Measurements from ENCODE around the gene SCAP.
A peak's percentile ranks its signal among the peaks of the same experiment; 100 is the strongest.
"Not testable (repeated sequence)": the region's sequence is repeated elsewhere in the genome, so short reads cannot be mapped to it uniquely, and the experiment has no call there.

SCAP gene

DNA sequence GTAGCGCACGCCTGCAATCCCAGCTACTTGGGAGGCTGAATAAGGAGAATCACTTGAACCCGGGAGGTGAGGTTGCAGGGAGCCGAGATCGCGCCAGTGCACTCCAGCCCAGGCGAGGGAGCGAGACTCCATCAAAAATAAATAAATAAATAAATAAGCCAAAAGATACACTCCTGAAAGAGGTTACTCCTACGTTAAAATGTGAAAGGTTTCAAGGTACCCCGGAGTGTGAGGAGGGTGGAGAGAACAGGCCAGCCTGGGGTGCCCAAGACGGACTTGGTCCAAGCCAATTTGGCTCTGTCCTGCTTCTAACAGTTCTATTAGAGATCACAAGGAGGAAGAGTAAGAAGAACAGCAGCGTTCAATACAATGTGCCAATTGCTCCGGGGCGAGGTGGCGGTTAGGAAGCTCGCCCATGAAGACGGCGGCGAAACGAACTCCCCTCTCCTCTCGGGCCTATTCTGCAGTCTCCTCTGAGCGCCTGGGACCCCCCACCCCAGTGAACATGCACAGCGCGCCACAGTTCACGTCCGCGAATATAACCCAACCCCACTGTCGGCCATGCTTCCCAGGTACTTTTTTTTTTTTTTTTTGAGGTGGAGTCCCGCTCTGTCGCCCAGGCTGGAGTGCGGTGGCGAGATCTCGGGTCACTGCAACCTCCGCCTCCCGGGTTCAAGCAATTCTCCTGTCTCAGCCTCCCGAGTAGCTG lies 36.8 kb upstream of the SCAP start:
- H3K4me1 ChIP-seq = no peaks in the 10 kb centered on the region
- peak overlapping the region; percentile 95 for H3K27ac ChIP-seq
- no peak for TF ChIP-seq CTCF (IDR thresholded peaks at IDR 0.05)
- H3K79me2 ChIP-seq = no peaks in the 10 kb centered on the region
- no peaks in the 10 kb centered on the region for H3K9me3 ChIP-seq (ENCODE audit: control insufficient read depth, low read length)
- peak overlapping the region; percentile 86 for H3K4me2 ChIP-seq (ENCODE audit: low read length)
- H3K4me3 ChIP-seq (ENCODE audit: low read depth, low read length) = peak overlapping the region; percentile 99
- H2AFZ ChIP-seq = peak overlapping the region; percentile 96
- H3K27me3 ChIP-seq (ENCODE audit: control insufficient read depth, insufficient read depth, low read length) = no peaks in the 10 kb centered on the region
- peak overlapping the region; percentile 23 for H3K9ac ChIP-seq
- no peaks in the 10 kb centered on the region for H3K36me3 ChIP-seq (ENCODE audit: control insufficient read depth, insufficient read depth, low read length)

- not testable (repeated sequence) for H2AFZ ChIP-seq; H3K27ac ChIP-seq; H3K9me3 ChIP-seq (ENCODE audit: control insufficient read depth, low read length); H3K27me3 ChIP-seq (ENCODE audit: control insufficient read depth, insufficient read depth, low read length); H3K9ac ChIP-seq; H3K4me3 ChIP-seq (ENCODE audit: low read depth, low read length); H3K4me2 ChIP-seq (ENCODE audit: low read length); H3K79me2 ChIP-seq; H3K4me1 ChIP-seq; H3K36me3 ChIP-seq (ENCODE audit: control insufficient read depth, insufficient read depth, low read length)
Measured at GRCh38 chr3:47505267-47505666, 29.5 kb upstream of the SCAP start.

- no peak overlapping the region for H3K27ac ChIP-seq
- H3K4me3 ChIP-seq (ENCODE audit: low read depth, low read length) = no peak overlapping the region
- H3K79me2 ChIP-seq = no peaks in the 10 kb centered on the region
- TF ChIP-seq CTCF (IDR thresholded peaks at IDR 0.05) = no peak
- no peak overlapping the region for H2AFZ ChIP-seq
- H3K9ac ChIP-seq = no peak overlapping the region
- H3K27me3 ChIP-seq (ENCODE audit: control insufficient read depth, insufficient read depth, low read length) = no peaks in the 10 kb centered on the region
- no peak overlapping the region for H3K4me2 ChIP-seq (ENCODE audit: low read length)
- no peaks in the 10 kb centered on the region for H3K36me3 ChIP-seq (ENCODE audit: control insufficient read depth, insufficient read depth, low read length)
- H3K9me3 ChIP-seq (ENCODE audit: control insufficient read depth, low read length) = no peaks in the 10 kb centered on the region
- no peaks in the 10 kb centered on the region for H3K4me1 ChIP-seq
Measured at GRCh38 chr3:47504113-47504512, 28.4 kb upstream of the SCAP start.

GRCh38 chr3:47503033-47503432 lies 27.3 kb upstream of the SCAP start:
- TF ChIP-seq CTCF (IDR thresholded peaks at IDR 0.05) = no peak
- no peaks in the 10 kb centered on the region for H3K9me3 ChIP-seq (ENCODE audit: control insufficient read depth, low read length)

DNA sequence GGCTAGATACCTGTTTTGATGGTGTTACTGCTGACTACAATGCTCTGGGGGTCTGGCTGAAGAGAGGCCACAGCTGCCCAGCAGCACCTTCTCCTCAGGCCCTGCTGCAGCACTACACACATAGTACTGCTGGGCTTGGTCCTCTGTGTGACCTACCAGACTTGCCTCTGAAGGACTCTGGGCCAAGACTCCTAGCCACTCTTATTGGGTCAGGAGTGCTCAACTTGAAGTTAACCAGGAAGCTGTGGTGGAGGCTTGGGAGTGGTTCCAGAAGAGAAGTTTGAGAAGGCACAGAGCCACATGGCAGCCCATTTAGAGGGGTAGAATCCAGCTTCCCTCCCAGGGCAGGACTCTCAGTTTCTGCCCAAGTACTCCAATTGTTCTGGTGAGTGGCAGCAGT lies 21.2 kb upstream of the SCAP start:
- H3K4me2 ChIP-seq (ENCODE audit: low read length) = no peak overlapping the region
- TF ChIP-seq CTCF (IDR thresholded peaks at IDR 0.05) = no peak
- no peaks in the 10 kb centered on the region for H3K4me1 ChIP-seq
- no peak overlapping the region for H3K27ac ChIP-seq
- no peak overlapping the region for H2AFZ ChIP-seq
- no peak overlapping the region for H3K4me3 ChIP-seq (ENCODE audit: low read depth, low read length)
- no peaks in the 10 kb centered on the region for H3K36me3 ChIP-seq (ENCODE audit: control insufficient read depth, insufficient read depth, low read length)
- no peak overlapping the region for H3K9ac ChIP-seq
- no peaks in the 10 kb centered on the region for H3K79me2 ChIP-seq
- H3K27me3 ChIP-seq (ENCODE audit: control insufficient read depth, insufficient read depth, low read length) = no peaks in the 10 kb centered on the region
- no peaks in the 10 kb centered on the region for H3K9me3 ChIP-seq (ENCODE audit: control insufficient read depth, low read length)

More at GRCh38 chr3:47503033-47503432, 27.3 kb upstream of the SCAP start:
- Histone ChIP-seq H3K27me3 (ENCODE audit: control insufficient read depth, insufficient read depth, low read length) (no peaks in the 10 kb centered on the region), H3K27ac (no peak overlapping the region), H3K4me2 (ENCODE audit: low read length) (no peak overlapping the region), H3K9ac (no peak overlapping the region), H3K36me3 (ENCODE audit: control insufficient read depth, insufficient read depth, low read length) (no peaks in the 10 kb centered on the region), H3K4me3 (ENCODE audit: low read depth, low read length) (no peak overlapping the region), H3K79me2 (no peaks in the 10 kb centered on the region), H2AFZ (no peak overlapping the region), H3K4me1 (no peaks in the 10 kb centered on the region)
